Erythroblast (primary cell): ENCODE results near the gene ESYT2.

ENCODE experiments used
- GATA1 ChIP-seq: IDR thresholded peaks from 2 replicates; pipeline ENCODE4 v1.6.1; 2011; ENCODE audit warnings: low read depth, mild to moderate bottlenecking, control low read depth, low read length, moderate library complexity
- POLR2A ChIP-seq: IDR thresholded peaks from 2 replicates; pipeline ENCODE4 v1.6.1; 2011; ENCODE audit warnings: mild to moderate bottlenecking, low read length

DNA sequence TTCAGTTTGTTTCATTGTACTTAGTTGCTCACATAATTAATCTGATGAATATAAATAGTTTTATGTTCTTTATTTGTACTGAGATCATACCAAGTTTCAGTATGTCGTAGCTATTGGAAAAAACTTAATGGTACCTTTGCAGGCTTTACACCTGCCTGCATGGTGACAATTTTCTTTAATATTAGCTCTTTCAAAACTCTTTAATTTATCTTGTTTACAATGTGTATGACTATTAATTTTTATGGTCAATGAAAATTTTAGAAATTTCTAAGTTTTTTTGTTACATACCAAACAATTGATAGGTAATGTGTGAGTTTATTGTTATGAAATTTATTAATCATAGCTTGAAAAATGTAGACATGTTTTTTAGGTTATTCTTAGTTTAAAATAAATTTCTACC, 31.1 kb upstream of the ESYT2 start:
- TF ChIP-seq POLR2A = no peak
- no peak for TF ChIP-seq GATA1
